ENCODE measurements around the gene CHMP1B. TPM values are rescaled to one million over a fixed set of nuclear protein-coding genes. Genes with fewer than 3 reads are reported as not detected.

The CHMP1B gene
- total RNA-seq, 1 donor from 2014 or later: 89.3 TPM

Other genes starting within 250 kb of the CHMP1B start
- gene SLC35G4, start 241.8 kb upstream of the CHMP1B start, total RNA-seq: not detected in 2 replicates
- gene GNAL, start 162.1 kb upstream of the CHMP1B start, total RNA-seq: 0.51 and 0.68 TPM in 2 replicates
- 14.6 and 15.6 TPM in 2 replicates for gene MPPE1, start 56.9 kb downstream of the CHMP1B start, total RNA-seq
- gene IMPA2, start 130.1 kb downstream of the CHMP1B start, total RNA-seq: 7.5 and 14.6 TPM in 2 replicates
- gene ANKRD62, start 242.4 kb downstream of the CHMP1B start, total RNA-seq: not detected in 2 replicates

Measured in dermis blood vessel endothelial cell (primary cell).